ENCODE results near the gene ZBTB7C.

Gene ZBTB7C

DNA sequence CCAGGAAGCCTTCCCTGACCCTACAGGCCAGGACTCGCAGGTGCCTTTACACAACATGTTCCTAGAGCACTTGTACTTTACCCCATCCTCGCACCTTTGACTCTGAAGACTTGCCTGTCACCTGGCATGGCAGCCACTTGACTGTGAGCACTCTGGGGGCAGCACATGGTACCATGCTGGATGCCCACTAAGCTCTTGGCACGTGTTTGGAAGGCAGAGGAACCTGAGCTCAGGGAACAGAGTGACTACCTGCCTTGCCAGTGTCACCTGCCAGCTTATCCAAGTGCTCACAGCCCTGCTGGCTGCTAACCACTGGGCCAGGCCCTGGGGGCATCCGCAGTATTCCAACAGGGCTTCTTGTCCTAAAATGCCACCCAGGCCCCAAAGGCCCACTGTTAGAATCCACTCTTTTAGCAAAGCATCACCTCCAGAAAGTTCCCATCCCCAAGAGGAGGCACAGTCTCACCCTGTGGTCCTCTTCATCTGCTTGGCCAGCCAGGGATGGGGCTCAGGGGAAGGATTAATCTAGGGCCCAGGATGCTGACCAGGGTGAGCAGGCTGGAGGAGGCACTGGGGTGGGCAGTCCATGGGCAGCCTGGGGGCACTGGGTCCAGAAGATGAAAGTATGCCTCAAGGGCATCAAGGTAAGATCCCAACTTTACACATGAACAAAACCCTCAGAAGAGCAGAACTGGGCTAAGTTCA, 57.0 kb downstream of the ZBTB7C start:
- DNase-seq = no peak

DNA sequence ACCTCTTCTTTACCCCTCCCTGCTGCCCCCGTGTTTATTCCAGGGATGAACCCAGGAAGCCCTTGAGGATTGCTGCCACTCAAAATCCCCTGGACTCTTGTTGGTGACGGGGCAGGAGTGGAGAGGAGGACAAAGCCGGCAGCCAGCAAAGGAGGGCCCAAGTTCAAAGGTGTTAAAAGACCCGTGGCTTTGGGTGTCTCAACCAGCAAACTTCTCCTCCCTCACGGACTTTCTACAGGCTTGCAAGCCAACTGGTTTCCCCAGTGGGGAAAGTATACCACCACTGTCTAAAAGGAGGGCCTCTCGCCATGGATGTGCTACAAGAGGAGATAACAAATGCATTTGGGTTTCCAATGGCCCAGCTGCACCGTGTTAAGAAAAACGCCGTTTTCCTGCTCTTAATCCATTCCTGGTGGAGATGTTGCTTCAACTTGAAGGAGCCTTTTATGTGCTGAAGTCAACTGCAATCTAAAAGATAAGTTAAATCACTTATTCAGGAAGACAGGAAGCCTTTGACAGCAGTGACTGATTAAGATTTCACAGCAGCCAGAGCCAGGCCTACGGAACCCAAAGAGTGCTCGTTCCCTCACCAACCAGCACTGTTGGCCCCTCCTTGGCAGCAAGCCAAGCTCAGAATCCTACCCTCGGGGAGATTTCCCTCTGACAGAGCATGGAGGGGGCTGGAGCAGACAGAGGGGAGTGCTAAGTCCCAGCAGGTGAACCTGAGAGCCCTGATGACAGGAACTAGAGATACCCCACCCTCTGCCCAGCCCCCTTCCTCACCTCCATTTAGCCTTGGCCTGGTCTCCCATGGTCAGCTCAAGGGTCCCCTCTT, 57.8 kb downstream of the ZBTB7C start:
- DNase-seq = no peak

DNA sequence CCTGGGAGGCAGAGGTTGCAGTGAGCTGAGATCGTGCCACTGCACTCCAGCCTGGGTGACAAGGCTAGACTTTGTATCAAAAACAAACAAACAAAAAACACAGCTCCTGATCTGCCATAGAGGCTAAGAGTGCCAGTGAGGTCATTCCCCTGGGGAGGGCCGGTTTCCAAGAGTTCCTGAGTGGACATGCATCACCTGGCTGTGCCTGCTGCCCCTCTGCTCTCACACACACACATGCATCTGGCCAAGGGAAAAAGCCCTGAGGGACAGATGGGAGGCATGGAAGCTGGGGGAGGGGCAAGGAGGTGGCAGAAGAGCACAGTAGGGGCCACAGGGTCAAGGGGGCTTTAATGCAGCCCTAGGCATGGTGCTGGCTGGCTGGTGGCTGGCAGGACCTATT, 60.4 kb downstream of the ZBTB7C start:
- no peak for DNase-seq

DNA sequence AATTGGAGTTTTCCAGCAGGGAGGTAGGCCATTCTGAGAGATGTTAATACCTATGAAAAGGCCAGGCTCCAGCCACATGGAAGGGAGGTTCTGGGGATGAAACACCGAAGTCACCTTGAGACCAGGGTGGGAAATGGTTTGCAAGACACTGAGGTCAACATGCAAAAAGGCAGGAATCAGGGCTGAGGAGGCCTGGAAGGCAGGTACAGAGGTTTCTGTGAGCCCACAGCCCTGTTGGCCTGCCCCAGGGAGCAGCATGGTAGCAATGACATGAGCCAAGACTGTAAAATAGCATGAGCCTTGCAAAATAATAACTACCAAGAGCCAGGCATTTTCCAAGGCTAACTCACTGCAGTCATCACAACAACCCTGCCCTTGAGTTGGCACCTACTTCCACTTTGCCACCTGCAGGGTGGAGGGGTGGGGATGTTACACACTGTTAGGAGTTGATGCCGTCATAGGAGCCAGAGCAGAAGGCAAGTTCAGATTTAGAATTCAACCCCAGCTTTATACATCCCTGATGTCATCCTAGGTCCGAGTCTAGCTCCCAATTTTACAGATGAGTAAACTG, 61.3 kb downstream of the ZBTB7C start:
- DNase-seq = no peak

DNA sequence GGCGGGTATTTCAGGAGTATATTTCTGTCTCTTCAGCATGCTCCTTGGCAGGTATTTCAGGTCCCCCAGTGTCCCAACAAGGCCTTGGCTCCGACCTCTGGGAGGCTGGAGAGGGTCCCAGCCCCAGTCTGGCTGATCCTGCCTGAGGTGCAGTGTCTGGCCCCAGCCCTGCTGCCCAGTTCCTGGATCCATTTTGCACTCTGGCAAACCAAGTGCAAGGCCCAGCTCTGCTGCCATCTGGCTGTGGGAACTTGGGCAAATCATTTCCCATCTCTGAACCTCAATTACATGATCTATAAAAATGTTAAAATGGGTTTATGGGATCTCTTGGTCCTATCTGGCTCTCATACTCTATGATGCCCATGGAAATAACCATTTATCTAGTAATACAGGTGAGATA, 63.6 kb downstream of the ZBTB7C start:
- DNase-seq = no peak

DNA sequence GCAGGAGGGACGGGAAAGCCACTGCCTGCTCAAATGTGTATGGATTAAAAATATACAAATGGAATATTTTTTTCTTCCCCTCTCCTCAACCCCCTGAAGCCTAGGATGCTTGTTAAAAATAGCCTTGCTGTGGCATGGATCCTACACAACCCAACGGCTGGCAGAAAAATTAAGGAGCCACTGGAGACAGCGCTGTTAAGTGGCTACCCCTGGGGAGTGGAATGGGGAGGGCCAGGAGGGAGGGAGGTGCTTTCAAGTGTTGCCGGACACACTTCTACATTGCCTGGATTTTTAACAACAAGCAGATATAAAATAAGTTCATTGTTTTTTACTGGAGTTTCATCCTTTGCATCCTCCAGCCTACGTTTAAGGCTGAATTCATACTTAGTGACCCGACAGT, 66.6 kb downstream of the ZBTB7C start:
- no peak for DNase-seq

DNA sequence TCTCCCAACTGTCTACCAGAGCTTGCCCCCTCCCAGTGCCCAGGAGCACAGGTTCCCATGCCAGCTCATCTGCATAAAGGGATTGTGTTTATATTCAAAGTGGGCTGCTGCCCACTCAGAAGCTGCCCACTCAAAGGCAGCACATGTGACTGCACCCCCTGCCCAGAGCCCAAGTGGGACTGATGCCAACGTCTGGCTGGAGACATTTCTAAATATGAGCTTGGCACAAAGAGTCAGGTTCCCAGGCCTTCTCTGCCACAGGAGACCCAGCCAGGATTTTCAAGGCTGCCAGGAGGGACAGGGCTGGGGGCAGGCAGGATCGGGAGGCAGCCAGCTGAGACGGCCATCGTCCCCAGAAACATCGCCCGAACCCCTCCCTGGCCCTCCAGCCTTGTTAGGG, 67.1 kb downstream of the ZBTB7C start:
- DNase-seq = no peak

DNA sequence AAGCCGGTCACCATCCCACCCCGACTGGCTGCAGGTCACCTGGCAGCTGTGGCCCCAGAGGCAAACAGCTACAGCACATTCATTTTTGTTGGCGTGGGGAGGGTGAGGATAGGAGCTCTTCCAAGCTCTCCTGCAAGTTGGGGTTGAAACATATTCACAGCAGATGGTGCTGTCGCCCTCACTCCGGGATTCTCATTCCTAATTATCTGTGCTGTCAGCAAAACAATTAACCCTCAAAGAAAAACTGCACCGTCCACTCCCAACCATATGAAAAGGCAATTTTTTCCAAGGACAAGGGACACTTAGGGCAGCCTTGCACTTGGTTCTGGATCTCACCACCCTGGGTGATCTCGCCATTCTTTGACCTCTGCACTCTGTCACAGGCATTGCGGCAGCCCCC, 68.6 kb downstream of the ZBTB7C start:
- DNase-seq = no peak

DNA sequence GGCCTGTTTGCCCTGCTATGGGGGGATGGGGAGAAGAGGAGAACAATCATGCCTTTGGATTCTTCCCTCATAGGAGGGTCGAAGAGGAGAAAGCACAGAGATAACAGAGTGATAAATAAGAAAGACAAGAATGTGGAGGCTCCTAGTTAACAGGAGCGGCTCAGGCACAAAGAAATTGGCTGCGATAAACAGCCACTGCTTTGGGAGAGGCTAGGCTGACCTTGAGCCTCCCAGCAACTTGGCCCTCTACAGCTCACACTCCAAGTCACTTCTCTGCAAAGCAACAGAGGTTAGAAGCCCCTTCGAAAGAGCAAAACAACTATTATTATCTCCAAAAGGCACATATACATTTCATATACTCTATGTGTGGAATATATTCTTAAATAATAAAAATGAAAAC, 69.5 kb downstream of the ZBTB7C start:
- no peak for DNase-seq

DNA sequence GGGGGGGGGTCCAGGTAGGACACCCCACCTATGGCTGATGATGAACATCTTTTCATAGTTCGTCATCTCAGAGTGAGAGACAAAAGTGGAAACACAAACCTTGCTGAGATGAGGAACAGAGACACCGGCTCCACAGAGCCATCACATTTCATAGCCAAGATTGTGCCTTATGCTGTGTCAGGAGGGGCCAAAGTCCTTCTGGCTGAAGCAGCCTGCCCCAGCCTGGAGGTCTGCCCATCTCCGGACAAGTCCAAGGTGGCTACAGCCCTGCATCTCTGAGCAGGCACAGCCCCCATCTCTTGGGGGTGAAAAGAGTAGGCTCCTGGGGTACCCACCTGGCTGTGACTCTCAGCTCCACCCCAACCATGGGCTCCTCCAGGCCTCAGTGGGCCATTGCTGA, 70.3 kb downstream of the ZBTB7C start:
- DNase-seq = no peak

DNA sequence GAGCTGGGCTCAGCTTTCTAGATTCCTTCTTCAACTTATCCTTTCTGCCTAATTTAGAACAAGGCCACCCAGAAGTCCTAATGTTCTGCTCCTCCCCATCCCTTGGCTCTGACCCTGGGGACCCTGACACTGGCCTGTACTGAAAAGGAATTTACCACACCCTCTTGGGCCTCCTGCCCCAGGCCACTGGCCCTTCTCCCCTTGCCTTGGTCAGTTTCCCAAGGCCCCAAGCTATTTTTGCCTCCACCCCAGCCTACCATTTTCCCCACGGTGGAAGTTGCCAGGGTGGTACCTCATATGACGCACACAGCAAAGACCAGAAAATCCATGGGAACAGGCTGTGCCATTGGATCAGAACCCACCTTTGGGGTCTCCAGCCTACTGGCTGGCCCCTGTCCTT, 72.1 kb downstream of the ZBTB7C start:
- no peak for DNase-seq

DNA sequence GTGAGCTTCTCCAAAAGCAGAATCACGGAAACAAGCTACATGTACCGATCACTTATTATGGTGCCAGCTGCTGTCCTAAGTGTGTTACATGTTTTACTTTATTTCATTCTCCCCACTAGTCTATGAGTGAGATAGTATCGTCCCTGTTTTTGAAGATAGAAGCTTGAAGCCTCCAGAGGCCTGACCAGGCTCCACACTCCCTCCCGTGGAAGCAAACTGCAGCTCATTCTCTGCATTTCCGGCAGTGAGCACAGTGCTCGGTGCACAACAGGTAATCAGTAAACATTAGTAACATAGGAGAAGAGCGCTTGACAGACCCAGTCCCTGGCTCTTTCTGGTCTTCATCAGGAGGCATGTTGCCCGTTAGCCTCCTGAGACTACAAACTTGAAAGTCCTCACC, 72.9 kb downstream of the ZBTB7C start:
- no peak for DNase-seq

DNA sequence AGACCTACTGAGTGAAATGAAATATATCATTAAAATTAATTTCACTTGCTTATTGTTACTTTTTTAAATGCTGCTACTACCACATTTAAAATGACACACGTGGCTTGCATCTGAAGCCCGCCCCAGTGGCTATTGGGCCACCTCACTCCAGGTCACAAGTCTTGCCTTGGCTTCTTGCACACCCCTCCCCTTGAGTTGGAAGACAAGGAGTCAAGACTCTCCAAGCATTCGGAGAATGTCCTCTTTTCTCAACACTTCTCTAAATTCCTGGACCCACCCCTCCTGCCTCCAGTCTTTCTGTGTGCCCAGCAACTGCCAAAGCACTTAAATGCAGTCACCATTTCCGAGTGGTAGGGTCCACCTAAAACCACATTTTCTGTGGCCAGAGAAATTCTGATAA, 73.4 kb downstream of the ZBTB7C start:
- no peak for DNase-seq

DNA sequence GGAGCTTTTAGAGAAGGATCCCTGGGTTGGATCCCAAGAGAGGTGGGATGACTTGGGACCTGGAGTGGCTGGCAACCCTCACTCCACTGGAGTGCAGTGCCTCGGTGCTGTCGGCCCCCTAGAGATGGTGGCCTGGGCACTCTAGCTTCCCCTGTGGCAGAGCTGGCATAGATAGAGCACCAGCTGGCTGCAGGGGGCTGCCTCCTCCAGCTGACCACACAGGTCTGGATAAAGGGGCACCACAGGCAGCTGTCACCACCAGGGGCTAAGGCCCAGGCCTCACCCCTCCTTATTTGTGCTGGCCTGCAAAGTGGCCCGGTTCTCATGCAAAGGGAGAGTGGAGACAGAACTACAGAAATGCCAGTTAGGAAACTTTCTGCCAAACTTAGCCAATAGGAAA, 74.3 kb downstream of the ZBTB7C start:
- DNase-seq = no peak

DNA sequence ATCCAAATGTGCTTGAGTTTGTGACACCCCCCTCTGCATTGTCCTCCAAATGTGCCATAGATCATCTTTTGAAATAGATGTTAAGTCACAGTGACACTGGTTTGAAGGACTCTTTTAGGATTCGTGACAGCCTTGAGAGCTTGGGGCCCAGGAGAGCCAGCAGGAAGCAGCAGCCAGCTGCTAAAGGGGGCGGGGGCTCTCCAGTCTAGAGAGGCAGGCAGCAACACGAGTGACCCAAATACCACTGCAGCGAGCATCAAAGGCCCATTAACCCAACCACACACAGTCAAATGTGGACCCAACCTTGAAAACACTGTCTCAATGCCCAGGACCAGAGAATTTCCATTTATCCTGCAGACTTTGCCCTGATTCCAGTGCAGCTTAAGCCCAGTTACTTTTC, 75.6 kb downstream of the ZBTB7C start:
- no peak for DNase-seq

DNA sequence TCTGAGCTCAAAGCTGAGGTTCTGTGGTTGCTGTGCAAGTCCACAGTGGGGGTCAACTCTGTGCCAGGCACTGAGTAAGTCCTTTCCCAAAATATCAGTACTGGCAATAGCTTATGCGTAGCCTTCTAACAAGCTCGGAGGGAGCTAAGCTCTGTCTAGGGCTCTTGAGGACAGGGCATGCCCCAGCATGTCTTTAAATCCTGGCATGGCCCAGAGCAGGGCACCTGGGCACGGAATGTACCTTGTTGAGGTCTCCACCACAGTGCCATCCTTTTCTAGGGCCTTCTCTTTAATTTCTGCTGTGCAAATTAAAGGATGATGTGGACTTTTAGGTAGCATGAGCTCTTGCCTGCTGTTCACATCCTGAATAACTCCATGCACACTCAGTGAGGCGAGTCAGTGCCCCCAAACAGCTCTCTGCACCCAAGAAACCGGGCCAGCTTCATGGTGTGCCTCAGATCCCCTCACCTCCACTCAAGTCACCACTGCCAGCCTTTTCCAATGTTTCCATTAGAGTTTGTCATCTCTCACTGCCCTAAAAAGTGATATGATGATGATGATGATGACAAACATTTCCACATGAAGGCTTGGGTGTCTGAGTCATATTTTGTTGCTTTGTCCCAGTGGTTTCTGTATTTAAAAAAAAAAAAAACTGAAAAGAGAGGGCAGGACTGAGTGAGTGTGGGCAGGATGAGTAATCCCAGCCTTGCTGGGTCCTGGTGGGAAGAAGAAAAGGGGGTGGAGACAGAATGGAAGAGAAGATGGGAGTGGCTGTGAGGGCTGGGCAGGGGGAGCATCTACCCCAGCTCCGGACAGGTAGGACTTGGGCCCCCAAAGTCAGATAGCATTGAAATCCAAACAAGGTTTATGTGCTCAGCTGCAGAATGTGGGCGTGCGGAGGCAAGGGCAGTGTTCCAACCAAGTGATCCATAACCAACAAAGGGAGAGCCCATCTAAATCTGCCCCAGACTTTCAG, 78.9 kb downstream of the ZBTB7C start:
- no peak for DNase-seq

DNA sequence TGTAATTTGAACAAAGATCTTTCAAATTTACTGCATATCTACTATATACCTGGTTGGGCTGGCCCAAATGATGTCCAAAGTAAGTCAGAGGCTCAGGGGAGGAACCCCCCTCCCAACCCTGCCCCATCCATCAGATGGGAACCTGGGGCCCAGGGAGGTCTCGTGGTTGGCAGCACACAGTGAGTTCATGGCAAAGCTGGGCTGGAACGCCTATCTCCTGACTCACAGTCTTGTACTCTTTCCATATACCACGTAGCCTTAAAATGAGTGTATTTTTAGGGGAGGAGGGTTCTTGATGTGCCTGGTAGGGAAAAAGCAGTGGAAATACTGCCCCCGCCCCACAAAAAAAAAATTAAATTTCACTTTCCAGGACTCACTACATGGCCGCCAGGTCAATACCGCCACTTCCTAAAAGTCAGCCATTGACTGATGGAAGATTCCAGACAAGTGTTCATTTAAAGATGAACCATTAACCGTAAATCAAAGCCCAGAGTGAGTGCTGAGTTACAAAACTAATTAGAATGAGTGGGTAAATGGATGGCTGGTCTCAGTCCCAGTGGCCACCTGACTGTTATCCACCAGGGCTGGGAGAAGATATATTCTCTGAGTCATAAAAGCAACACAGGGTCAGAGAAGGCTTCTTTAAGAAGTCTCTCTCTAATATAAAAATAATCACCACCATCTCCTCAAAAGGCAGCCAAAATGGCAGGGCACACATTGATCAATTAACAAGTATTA, 80.5 kb downstream of the ZBTB7C start:
- DNase-seq = no peak

DNA sequence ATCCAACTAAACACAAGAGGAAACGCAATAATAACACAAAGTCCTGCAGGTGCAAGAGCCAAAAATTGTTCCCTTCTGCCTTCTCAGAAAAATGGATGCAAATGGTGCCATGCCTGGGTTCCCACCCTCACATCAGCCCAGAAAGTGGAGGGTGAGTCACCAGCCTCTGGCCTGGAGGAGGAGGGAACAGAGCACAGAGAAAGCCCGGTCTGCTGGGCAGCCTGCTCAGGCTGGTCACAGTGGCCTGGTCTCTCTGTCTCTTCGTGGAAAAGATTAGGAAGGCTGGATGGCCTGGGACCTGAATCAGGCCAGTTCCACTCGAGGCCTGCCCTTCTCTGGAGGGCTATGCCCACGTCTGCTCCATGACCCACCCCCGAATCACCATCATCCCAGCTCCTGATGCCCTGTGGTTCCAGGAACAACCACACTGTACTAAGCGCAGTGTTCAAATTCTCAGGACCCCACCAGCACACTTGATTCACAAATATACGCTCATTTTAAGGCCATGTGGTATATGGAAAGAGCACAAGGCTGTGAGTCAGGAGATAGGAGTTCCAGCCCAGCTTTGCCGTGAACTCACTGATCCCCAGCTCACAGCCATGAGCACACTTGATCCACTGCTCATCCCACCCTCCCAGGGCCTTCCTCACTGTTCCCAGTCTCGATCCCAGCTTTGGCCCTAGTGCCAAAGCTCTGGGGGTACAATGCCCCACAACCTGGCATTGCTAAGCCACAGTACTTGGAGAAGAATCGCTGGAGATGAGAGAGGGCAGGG, 82.1 kb downstream of the ZBTB7C start:
- no peak for DNase-seq

DNA sequence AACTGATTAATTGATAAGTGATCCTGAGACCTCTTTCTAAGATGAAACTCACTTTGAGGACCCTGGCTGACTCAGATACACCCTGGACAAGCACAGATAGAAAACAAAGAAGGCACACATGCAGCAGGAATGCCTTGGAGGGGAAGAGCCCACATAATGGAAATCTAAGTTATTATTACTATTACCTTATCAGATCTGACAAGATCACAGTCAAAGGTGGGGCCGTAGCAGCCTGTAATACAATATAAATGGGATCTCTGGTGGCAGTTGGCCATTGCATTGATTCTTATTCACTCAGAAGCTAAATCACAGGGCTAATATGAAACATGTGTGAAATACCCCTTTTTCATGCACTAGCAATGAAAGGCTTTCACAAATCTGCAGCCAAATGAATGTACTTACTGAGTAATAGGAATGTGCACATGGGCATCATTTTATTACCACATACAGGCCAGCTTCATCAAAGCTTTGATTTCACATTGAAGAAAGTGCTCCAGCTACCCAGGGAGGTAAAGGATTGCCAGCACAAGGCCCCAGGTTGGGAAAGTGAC, 84.0 kb downstream of the ZBTB7C start:
- no peak for DNase-seq

DNA sequence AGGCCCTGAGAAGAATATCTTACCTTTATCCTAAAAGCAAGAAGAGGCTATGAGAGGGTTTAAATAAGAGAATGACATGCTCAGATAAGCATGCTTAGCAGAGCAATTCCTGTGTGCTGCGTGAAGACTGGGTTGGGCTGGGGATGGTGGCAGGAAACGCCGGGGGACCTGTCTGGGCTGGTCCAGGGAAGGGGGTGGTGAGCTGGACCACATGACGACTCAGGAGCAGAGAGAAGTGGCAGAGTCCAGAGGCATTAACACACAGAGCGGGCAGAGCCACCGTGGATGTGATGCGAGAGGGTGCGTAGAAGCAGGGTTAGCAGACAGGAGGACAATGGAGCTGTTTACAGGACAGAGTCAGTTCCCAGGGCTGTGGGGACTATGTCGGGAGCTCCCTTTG, 84.5 kb downstream of the ZBTB7C start:
- DNase-seq = no peak

DNA sequence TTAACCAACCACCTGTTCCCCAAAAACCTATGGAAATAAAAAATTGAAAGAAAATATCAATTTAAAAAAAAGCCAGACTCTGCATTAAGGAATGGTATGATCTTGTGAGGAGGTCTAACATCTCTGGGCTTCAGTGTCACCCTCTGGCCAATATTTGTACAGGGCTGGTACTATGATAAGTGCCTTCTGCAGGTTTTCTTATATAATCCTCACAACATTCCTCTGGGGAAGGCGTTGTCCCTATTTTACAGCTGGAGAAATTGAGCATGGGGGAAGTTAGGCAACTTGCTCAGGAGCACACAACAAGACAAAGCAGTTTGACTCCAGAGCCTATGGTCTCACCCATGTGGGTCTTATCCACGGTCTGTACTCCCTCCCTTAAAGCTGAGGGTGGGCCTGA, 86.0 kb downstream of the ZBTB7C start:
- DNase-seq = no peak
